Activated naive CD4-positive, alpha-beta T cell treated with anti-CD3 and anti-CD28 coated beads, Interleukin-2, amount 50 U/mL, for 72 hours (primary cell): ENCODE results near the gene MXRA8. TPM values are rescaled to one million over a fixed set of nuclear protein-coding genes. Genes with fewer than 3 reads are reported as not detected.

Experiments
- ATAC-seq, 2 donors: fragments of 150-1000 bp; cut with Tn5 transposase; 2 replicates each; pipeline ENCODE4 v1.10.0; 2021; ENCODE audit warnings: mild to moderate bottlenecking in 2 of 2, moderate library complexity in 2 of 2
- DNase-seq, 2 donors: peaks; one replicate each; pipeline ENCODE4 v3.0.0; 2021 to 2022; ENCODE audit warnings: low spot score in 2 of 2
- H3K27ac Mint-ChIP-seq, 2 donors: one replicate each; pipeline ENCODE4 v1.8.0; 2022; ENCODE audit warnings: mild to moderate bottlenecking in 2 of 2, mixed read lengths in 2 of 2
- H3K36me3 Mint-ChIP-seq, 2 donors: one replicate each; pipeline ENCODE4 v1.8.0; 2022; ENCODE audit warnings: mixed read lengths in 2 of 2
- H3K9me3 Mint-ChIP-seq, 2 donors: one replicate each; pipeline ENCODE4 v1.8.0; 2022; ENCODE audit warnings: mixed read lengths in 2 of 2
- total RNA-seq, 2 donors: library from RNA; stranded (reverse); gene quantifications; one replicate each; pipeline ENCODE4 v1.2.3, GENCODE V29; 2022

MXRA8 gene
- total RNA-seq, 2 donors from 2014 or later = 0.66 TPM; not detected in 1

DNA sequence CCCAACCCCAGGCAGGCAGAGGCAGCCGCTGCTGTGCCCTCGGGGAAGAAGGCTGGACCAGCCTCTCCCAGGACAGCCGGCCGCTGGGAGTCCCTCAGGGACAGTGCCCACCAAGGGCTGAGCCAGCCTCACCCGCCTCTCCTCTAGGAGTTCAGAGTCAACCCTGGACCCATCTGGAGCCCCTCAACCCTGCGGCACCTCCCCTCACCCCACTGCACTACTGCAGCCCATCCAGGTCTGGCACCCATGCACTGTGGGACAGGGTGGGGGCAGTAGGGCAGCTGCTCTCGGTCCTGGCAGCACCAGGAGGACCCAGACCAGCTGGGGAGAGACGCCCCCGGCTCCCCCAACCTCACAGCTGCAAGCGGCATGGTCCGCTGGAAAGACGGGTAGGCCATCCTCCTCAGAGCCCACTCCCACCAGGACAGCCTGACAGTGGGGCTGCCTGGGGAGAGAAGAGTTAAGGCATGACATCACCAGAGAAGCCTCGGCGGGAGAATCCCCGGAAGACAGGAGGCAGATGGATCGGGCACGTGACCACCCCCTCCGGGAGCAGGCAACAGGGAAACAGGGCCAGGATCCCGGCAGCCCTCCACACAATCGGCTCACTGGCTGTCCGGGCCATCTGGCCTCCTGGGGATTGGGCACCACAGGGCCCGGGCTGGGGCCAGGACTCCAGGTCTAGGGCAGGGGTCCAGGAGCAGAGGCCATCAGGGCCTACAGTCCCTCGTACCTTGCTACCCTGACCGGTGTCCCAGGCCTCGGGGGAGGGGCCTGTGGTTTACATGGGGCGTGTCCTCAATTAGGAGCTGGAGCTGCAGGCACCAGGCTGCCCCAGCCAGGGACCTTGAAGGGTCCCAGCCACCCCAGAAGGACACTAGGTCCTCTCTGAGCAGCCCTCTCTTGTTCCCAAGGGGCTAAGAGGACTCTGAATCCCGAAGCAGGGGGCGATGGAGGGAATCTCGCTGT, 53.7 kb downstream of the MXRA8 start:
- ATAC-seq (no peak), DNase-seq (no peak)
- H3K36me3 Mint-ChIP-seq = peaks cover 0 to 7% of the 10 kb centered on the region in 2 donors
- H3K9me3 Mint-ChIP-seq = no peaks in the 10 kb centered on the region
- H3K27ac Mint-ChIP-seq = no peak overlapping the region

- Mint-ChIP-seq H3K9me3 (no peaks in the 10 kb centered on the region), H3K27ac (no peak overlapping the region), H3K36me3 (peaks cover 0 to 7% of the 10 kb centered on the region in 2 donors)
- ATAC-seq (no peak), DNase-seq (no peak)
These were observed 54.6 kb downstream of the MXRA8 start for GRCh38 chr1:1303736-1304135.

DNA sequence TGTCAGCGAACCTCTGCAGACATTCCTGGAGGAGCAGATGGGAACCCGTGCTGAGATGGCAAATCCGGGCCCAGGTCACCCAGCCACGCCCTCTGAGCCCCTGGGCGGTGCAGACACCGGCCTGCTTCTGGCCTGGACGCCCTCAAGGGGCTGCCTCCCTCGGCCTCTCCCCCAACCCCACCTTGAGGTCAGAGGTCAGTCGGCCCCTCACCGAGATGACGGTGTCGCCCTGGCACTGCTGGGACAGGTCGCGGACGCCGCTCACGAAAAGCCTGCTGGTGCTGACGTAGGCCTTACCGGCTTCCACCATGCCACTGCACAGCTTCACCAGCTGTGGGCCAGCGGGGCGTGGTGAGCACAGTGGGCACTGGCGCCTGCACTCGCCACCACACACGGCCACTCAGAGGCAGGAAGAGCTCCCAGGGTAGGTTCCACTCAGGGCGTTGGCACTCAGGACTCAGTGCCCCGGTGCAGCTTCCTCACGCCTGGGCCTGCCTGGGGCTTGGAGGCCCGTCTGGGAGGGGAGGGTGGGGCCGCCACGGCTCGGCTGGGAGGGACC, 55.3 kb downstream of the MXRA8 start:
- Mint-ChIP-seq H3K27ac (no peak overlapping the region), H3K9me3 (no peaks in the 10 kb centered on the region), H3K36me3 (peaks cover 0 to 7% of the 10 kb centered on the region in 2 donors)
- DNase-seq = no peak
- no peak for ATAC-seq

Other genes starting within 250 kb of the MXRA8 start
- gene C1orf159, start 242.5 kb downstream of the MXRA8 start, total RNA-seq = 10 to 100 TPM; 20.7 to 21.2 TPM
- not detected for gene TTLL10, start 184.7 kb downstream of the MXRA8 start, total RNA-seq
- gene TNFRSF18, start 152.0 kb downstream of the MXRA8 start, total RNA-seq = 100 to 1,000 TPM in 1 of 2 donors, 10 to 100 TPM in 1; 43.6 to 250 TPM
- 100 to 1,000 TPM; 166 to 176 TPM for gene TNFRSF4, start 144.4 kb downstream of the MXRA8 start, total RNA-seq
- 100 to 1,000 TPM in 1 of 2 donors, 10 to 100 TPM in 1; 68.4 to 144 TPM for gene SDF4, start 126.6 kb downstream of the MXRA8 start, total RNA-seq
- 10 to 100 TPM in 1 of 2 donors, 1 to 10 TPM in 1; 9.0 to 12.5 TPM for gene B3GALT6, start 126.3 kb downstream of the MXRA8 start, total RNA-seq
- gene C1QTNF12, start 111.8 kb downstream of the MXRA8 start, total RNA-seq = 10 to 100 TPM in 1 of 2 donors, 1 to 10 TPM in 1; 4.0 to 17.7 TPM
- gene UBE2J2, start 84.7 kb downstream of the MXRA8 start, total RNA-seq = 10 to 100 TPM; 59.4 to 80.5 TPM
- 10 to 100 TPM in 1 of 2 donors, 1 to 10 TPM in 1; 3.2 to 11.7 TPM for gene SCNN1D, start 78.1 kb downstream of the MXRA8 start, total RNA-seq
- gene ACAP3, start 50.6 kb downstream of the MXRA8 start, total RNA-seq = 10 to 100 TPM; 38.3 to 52.4 TPM
- 10 to 100 TPM; 15.1 to 39.5 TPM for gene PUSL1, start 50.0 kb downstream of the MXRA8 start, total RNA-seq
- gene INTS11, start 33.9 kb downstream of the MXRA8 start, total RNA-seq = 100 to 1,000 TPM; 119 to 142 TPM
- gene CPTP, start 33.8 kb downstream of the MXRA8 start, total RNA-seq = 10 to 100 TPM in 1 of 2 donors, 1 to 10 TPM in 1; 9.8 to 12.2 TPM
- under 1 TPM; 0.32 to 0.43 TPM for gene TAS1R3, start 27.3 kb downstream of the MXRA8 start, total RNA-seq
- 10 to 100 TPM; 41.9 to 44.8 TPM for gene DVL1, start 9.1 kb downstream of the MXRA8 start, total RNA-seq
- 100 to 1,000 TPM; 115 to 122 TPM for gene AURKAIP1, start 16.7 kb upstream of the MXRA8 start, total RNA-seq
- 100 to 1,000 TPM; 108 to 174 TPM for gene CCNL2, start 40.8 kb upstream of the MXRA8 start, total RNA-seq
- 100 to 1,000 TPM in 1 of 2 donors, 10 to 100 TPM in 1; 82.9 to 115 TPM for gene MRPL20, start 48.7 kb upstream of the MXRA8 start, total RNA-seq
- gene ANKRD65, start 62.7 kb upstream of the MXRA8 start, total RNA-seq = under 1 TPM in 1 of 2 donors, not detected in 1; 0.29 TPM
- gene VWA1, start 77.1 kb upstream of the MXRA8 start, total RNA-seq = 1 to 10 TPM in 1 of 2 donors, under 1 TPM in 1; 0.59 to 6.9 TPM
- gene ATAD3C, start 91.1 kb upstream of the MXRA8 start, total RNA-seq = 1 to 10 TPM; 1.1 to 1.9 TPM
- gene ATAD3B, start 113.2 kb upstream of the MXRA8 start, total RNA-seq = 10 to 100 TPM; 30.1 to 33.1 TPM
- 10 to 100 TPM; 35.7 to 39.7 TPM for gene ATAD3A, start 153.6 kb upstream of the MXRA8 start, total RNA-seq
- gene TMEM240, start 182.1 kb upstream of the MXRA8 start, total RNA-seq = under 1 TPM; 0.41 to 0.58 TPM
- gene SSU72, start 216.3 kb upstream of the MXRA8 start, total RNA-seq = 100 to 1,000 TPM in 1 of 2 donors, 10 to 100 TPM in 1; 82.9 to 121 TPM
- 1 to 10 TPM in 1 of 2 donors, under 1 TPM in 1; 0.18 to 2.9 TPM for gene FNDC10, start 241.6 kb upstream of the MXRA8 start, total RNA-seq